SK-MEL-5 (cell line): ENCODE measurements around the gene CNTLN. TPM values are rescaled to one million over a fixed set of nuclear protein-coding genes. Genes with fewer than 3 reads are reported as not detected.
"Not testable (repeated sequence)": the region's sequence is repeated elsewhere in the genome, so short reads cannot be mapped to it uniquely, and the experiment has no call there.

ENCODE experiments used
- DNase-seq: peaks from one replicate; pipeline ENCODE4 v3.0.0-alpha.2; 2016; ENCODE audit warnings: low read depth, low spot score
- in situ Hi-C: cut with HindIII; loops from 2 replicates; pipeline ENCODE4 v1.10.0; 2016; ENCODE audit warnings: low sequenced_read_pairs, high pct_unique_total_duplicates, low pct_unique_long_range_greater_than_20kb
- small RNA-seq, 2 experiments: library from RNA; depleted of rRNA; stranded (forward); fragments of <200 nt; gene quantifications; one replicate each; pipeline ENCODE3, GENCODE V24; 2014
- total RNA-seq: library from RNA; depleted of rRNA; stranded (reverse); fragments of >200 nt; shearing (Covaris generic); gene quantifications from 2 replicates; pipeline ENCODE4 v1.2.3, GENCODE V29; 2014

CNTLN gene
- total RNA-seq, 1 experiment from 2014 or later = 6.5 TPM

DNA sequence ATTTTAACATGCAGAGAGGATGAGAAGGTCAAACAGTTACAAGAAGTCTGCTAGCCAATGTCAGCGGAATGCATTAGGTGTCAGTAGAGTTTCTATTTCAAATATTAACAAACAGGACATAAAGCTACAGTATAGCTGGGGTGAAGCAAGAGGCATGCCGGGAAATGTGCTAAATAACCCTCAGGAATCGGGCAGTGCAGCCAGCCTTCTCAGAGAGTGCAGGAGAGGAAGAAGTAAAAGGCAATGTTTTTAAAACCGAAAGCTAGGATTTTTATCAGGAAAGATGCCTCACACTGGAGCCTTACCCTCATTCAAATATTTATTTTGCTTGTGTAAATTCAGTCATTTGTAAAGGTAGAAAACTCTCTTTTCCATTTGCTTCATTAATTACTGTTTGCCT is 384.9 kb downstream of the CNTLN start:
- in situ Hi-C loops = no loop called here
- DNase-seq = no peak

GRCh38 chr9:17520268-17521064 is 385.6 kb downstream of the CNTLN start:
- in situ Hi-C loops = no loop called here

DNA sequence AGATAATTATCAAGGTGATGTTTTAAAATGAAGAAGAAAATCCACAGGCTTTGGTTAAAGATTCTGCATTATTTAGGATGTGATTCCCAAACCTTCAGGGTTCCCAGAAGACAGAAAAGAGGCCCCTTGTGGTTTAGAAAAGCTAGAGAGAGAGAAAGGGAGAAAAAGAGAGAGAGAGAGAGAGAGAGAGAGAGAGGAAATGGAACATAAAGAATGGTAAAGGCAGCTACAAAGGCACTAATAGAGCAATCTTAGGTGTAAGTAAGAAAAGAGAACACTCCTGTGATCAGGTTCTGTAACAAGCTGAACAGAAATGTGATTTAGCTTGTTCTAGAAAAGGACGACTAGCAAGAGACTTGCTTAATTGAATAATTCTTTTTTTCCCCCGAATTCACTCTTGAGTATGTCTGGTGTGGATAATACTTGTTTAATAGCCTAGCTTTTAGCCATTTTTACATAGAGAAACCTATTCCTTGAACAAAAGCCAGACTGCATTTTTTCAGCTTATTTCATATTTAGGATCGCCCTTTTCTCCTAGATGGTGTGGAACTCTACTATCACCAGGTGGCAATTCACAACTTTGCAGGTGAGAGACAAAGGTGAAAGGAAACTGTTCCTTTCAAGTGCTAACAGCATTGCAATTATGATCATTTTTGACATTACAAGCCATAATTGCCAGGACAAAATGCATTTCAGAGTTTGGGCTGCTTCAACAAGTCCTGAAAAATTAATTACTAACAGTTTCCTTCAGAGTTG is 386.4 kb downstream of the CNTLN start:
- no peak for DNase-seq
- in situ Hi-C loops = no loop called here

More at GRCh38 chr9:17520268-17521064, 385.6 kb downstream of the CNTLN start:
- peak; percentile 5 for DNase-seq

DNA sequence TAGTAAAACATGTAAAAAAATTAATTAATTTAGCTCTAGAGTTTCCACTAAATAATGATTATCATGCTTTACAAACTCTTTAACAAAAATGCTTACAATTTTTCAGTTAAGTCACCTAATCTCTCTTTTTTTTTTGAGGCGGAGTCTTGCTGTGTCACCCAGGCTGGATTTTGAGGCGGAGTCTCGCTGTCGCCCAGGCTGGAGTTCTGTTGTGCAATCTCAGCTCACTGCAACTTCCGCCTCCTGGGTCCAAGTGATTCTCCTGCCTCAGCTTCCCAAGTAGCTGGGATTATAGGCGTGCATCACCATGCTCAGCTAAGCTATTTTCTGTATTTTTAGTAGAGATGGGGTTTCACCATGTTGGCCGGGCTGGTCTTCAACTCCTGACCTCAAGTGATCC is 391.9 kb downstream of the CNTLN start:
- DNase-seq, in situ Hi-C loops: not testable (repeated sequence)

- in situ Hi-C loops = no loop called here
Observed at GRCh38 chr9:17528859-17529258, 394.0 kb downstream of the CNTLN start.

DNA sequence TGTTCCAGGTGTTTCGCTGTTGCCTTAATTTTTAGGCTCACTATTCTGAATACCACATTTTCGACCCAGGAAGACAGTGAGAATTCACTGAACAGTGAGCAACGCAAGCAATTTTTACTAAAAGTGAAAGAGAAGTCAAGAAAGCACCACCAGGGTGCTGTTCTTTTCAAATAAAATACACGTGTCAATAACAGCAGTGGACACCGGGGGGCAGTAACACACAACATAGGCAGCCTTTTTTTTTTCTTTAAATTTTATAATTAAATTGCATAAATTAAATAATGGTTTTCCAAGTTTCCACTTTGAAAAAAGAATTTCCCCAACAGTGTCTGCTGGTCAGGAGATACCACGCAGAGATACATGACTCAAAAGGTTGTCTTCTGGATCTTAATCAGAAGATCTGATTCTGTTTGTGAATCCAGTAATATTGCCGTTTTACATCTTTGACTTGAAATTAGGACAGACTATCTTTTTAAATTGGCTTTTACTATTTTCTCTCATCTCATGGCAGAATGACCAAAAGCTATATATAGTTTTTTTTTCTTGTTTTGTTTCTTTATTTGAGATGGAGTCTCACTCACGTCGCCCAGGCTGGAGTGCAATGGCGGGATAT is 396.9 kb downstream of the CNTLN start:
- in situ Hi-C loops = no loop called here
- DNase-seq = peak; percentile 64

More at GRCh38 chr9:17528859-17529258, 394.0 kb downstream of the CNTLN start:
- DNase-seq = peak; percentile 33

DNA sequence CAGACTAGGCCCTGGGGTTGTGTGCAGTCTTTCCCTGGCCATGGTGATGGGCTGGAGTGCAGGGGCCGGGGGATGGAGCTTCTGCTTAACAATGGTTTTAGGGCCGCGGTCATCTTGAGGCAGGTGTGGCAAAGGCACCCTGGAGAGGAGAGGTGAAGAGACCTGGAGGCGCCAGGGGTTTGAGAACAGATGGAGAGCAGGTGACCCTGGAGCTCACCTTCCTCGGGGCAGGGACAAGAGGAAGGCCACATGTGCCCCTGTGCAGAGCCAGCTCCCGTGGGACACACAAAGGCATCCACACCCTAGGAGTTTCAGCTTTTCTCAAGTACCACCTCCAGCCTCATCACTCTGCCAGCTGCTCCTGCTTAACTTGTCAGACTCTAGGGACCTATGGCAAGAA is 397.6 kb downstream of the CNTLN start:
- no peak for DNase-seq
- in situ Hi-C loops = no loop called here

GRCh38 chr9:17535176-17535575 is 400.3 kb downstream of the CNTLN start:
- in situ Hi-C loops = no loop called here
- DNase-seq = no peak

- no peak for DNase-seq
- in situ Hi-C loops = no loop called here
Observed at GRCh38 chr9:17536027-17536426, 401.2 kb downstream of the CNTLN start.

- no peak for DNase-seq
- in situ Hi-C loops = no loop called here
Observed at GRCh38 chr9:17551023-17551422, 416.2 kb downstream of the CNTLN start.

Small RNA genes lying within 50 kb of the gene (small RNA-seq; reads per million reads assigned to genes)
- gene RPS29P33 = 0 reads per million in 2 experiments
